GM21381 (cell line): ENCODE measurements around the gene ACOT7.

ENCODE experiments used
- ATAC-seq: cut with Tn5 transposase; IDR thresholded peaks from one replicate; pipeline ENCODE4 v1.9.1; 2021; ENCODE audit warnings: mild to moderate bottlenecking, moderate library complexity; ENCODE audit not compliant: unreplicated experiment

Gene ACOT7

GRCh38 chr1:6294080-6294889 lies 99.3 kb downstream of the ACOT7 start:
- no peak for ATAC-seq

DNA sequence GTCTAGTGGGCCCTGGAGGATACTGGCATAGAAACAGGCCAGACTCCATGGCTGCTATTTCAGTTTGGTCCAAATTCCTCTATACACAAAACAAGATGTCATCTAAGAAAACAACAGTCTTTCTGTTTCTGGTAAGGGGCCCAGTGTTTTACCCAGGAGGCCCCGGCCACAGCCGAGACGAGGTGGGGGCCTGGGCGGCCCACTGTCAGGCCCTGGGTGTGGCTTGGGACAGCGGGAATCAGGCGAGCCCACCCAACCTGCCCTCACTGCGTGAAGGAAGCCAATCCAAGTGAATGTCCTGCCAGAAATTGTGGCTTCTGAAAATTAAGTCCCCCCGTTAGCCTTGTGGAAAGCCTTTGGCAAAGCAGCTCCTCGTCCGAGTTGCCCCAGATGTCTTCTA lies 101.5 kb downstream of the ACOT7 start:
- no peak for ATAC-seq

- ATAC-seq, result no peak
Measured at GRCh38 chr1:6288665-6289064, 104.9 kb downstream of the ACOT7 start.

- no peak for ATAC-seq
Measured at GRCh38 chr1:6288026-6288425, 105.5 kb downstream of the ACOT7 start.

DNA sequence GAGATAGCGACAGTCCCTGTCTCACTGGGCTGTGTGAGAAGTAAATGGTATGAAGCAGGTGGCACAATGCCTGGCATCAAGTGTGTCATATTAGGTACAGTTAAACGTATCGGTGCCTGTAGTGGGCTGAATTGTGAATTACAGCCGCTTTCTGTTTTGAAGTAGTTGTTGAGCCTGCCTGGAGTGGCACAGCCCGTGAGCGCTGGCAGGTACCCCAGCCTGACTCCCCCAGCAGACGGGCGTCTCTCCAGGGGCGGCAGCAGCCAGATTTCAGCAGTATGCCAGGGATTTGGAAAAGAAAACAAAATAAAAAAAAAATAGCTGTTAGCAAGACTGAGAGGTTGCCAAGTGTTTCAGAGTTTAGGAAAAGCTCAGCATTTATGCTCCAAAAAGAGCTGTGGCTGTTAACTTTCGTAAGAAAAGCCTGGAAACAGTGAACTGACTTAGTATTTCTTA lies 106.1 kb downstream of the ACOT7 start:
- no peak for ATAC-seq

- no peak for ATAC-seq
Measured at GRCh38 chr1:6287029-6287428, 106.5 kb downstream of the ACOT7 start.

- ATAC-seq, result no peak
Measured at GRCh38 chr1:6286266-6286665, 107.3 kb downstream of the ACOT7 start.

DNA sequence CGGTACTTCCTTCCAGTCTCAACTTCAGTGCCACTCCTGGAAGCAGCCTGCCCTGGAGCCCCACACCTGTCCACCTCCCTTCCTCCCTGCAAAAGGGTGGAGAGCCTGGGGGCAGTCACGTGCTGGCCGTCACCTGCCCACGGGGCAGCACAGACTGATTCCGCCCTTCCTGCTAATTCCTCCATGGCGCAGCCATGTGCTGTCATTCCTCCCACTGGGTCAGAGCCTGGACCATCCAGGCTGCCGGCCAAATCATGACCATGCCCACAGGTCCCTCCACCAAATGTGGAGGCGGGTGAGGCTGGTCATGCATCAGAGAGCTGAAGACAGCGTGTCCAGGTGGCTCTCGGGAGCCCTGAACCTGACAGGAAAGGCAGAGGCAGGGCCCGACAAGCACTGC lies 108.2 kb downstream of the ACOT7 start:
- ATAC-seq, result no peak

DNA sequence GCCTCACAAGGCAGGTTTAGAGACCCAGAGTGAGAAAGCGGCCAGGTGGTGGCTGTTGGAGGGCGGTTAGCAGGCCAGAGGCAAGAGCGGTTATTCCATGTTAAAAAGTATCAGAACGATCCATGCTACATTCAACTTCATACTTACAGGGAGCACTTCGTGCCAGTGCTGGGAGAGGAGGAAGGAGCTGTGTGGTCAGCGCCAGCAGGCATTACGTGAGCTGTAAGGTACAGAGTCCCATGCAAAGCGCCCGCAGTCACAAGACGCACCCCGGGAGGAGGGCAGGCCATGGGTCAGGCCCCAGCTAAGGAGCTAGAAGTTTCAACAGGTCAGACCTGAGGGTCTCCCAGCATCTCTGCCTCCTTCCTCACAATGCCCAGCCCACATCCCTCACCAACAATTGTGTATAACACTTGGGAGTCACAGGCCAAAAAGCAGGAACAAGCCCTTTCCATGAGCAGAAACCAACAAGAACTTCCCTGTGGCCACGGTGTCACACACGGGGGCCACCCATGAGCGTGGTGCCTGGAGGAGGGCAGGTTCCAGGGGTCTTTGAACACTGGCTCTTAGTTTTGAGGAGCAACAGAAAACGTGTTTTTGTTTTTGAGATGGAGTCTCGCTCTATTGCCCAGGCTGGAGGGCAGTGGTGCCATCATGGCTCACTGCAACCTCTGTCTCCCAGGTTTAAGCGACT lies 110.8 kb downstream of the ACOT7 start:
- ATAC-seq, result no peak

DNA sequence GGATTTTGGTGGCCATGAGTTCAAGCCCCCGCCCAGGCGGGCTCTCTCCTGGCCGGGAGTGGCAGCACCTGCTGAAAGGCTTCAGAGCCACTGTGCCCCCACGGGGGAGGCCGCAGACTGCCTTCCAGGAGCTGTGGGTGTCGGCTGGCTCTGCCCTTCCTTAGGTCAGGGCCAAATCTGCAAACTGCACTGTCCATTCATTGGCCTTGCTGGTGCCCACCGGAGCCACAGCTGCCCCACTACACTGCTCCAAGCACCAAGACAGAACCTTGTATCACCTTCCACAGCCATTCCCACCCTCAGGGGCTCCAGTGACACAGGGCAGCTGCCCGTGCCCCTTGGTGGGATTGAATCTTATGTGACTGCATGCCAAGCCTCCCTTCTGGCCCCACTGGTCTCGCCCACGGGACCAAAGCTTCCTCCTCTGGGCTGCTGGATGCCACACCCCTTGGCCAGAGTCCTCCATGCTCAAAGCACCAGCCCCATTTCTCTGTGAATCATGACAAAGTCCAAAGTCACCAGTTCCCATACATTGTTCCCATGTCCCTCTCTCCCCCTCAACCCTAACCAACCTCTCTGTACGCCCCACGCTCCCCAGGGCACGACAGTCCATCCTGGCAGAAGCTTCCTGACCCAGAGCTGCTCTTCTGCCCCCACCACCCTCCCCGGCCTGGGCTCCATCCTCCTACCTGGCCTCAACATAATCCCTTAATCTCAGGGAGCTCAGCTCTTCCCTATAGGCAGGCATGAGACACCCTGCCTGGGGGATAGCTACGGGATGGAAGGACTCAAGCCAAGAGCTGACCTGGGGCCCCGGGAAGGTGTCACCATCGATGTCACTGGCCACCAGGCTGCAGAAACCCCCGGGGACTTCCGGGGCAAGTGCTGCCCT lies 111.8 kb downstream of the ACOT7 start:
- ATAC-seq, result no peak

- ATAC-seq, result no peak
Measured at GRCh38 chr1:6280761-6281451, 112.7 kb downstream of the ACOT7 start.

DNA sequence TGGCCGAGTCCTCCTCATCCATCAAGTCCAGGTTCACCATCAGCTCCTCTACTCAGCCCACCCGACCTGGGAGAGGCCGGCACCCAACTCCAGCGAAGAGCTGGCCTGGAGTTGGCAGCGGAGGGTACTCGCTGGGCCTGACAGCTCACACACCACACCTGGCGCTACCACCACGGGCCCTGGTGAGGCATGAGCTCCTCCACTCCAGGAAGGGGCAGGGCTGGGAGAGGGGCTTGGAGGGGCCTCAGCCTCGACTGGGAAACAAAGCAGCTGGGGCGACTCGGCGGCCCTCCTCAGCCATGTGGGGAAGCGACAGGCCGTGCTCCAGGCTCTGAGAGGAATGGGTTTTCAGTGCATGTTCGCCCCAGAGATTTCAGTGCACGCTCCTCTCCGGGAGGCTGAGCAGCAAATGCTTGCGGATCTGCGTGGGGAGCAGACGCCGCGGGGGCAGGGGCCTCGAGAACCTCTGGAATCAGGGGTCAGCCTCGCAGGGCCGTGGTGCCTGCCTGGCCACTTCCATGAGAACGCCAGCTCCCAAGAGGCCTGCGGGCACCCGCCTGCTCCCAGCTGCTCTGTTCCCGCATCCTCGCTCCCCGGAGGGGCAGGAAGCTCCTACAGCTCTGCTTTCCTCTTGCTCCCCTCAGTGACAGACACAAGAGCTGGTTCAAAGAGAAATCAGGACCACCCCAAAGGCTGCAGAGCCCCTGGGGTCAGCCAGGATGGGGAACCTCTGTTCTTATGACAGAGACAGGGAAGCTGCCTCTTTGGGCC lies 113.8 kb downstream of the ACOT7 start:
- no peak for ATAC-seq

- no peak for ATAC-seq
Measured at GRCh38 chr1:6279066-6279465, 114.5 kb downstream of the ACOT7 start.

- ATAC-seq, result no peak
Measured at GRCh38 chr1:6278263-6278662, 115.3 kb downstream of the ACOT7 start.

DNA sequence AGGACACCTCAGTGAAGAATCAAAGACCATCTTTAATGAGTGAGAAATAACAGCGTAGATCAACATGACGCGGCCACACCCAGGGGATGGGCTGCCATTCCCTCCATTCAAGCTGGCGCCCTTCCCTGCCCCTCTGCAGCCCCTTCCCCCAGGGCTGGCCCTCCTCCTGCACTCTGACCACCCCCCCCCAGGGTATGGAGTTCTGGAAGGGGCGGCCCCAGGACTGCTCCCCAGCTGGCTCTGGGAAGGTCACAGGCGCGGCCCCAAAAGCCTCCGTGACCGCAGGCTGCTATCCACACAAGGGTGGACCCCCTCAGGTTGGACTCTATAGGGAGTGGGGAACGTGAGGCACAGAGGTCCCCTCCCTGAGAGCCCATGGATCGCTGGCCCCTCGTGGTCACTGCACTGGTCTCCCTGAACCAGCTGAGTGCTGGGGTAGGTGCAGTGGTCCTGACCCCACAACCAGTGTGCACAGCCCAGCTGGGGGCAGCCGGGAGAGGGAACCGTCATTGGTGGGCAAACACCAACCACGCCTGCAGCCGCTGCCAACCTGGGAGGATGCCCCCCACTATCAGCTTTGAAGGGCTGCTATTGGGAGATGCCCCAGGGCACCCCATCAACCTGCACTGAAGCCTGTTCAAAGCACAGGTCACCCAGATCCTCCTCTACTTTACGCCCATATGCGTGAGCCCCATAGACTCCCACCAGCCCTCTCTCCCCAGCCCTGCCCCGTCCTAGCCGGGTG lies 116.6 kb downstream of the ACOT7 start:
- no peak for ATAC-seq

GRCh38 chr1:6275826-6276782 lies 117.5 kb downstream of the ACOT7 start:
- no peak for ATAC-seq

GRCh38 chr1:6274622-6275139 lies 118.9 kb downstream of the ACOT7 start:
- no peak for ATAC-seq

DNA sequence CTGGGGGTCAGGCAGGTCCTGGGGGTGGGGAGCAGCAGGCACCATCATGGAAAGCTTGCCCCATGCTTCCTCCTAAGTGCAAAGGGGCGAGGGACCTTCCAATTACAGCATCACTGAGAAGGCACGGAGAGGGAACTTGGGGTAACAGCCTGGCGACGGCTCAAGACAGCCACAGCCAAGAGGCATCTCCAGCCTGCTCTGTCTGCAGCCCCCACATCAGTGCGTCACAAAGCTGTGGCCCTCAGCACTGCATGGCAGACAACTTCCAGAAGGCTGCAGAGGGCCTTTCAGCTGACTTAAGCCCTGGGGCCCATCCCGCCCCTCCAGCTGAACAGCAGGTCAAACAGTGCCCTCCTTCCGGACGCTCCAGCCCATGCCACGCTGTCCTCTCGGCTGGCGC lies 119.5 kb downstream of the ACOT7 start:
- no peak for ATAC-seq
